ENCODE measurements around the gene CD6. TPM values are rescaled to one million over a fixed set of nuclear protein-coding genes. Genes with fewer than 3 reads are reported as not detected.

Gene CD6
- total and polyA plus RNA-seq, 2 donors (not counting 3 experiments of a cell fraction or from before 2014, with no cell fraction given), result not detected

GRCh38 chr11:60992842-60993409 is 21.4 kb downstream of the CD6 start:
- no peak overlapping the region for H3K9ac ChIP-seq (replicated peaks; ENCODE audit: extremely low read depth, insufficient read depth, low read length)
- no peak overlapping the region for H2AFZ ChIP-seq (ENCODE audit: low read depth, low read length)
- H3K4me2 ChIP-seq (ENCODE audit: insufficient read depth, low read length), result no peak overlapping the region
- no peaks in the 10 kb centered on the region for H3K9me1 ChIP-seq (replicated peaks; ENCODE audit: control insufficient read depth, extremely low read depth, insufficient read depth, low read length)
- BruUV-seq (replicated peaks), result no TSS peak
- H3K9me3 ChIP-seq (replicated peaks; ENCODE audit: control insufficient read depth, insufficient read depth, low read length), result no peaks in the 10 kb centered on the region
- FAIRE-seq, result no peak
- dilution Hi-C loops (cut with MboI; ENCODE audit: extremely low pct_ligation_motif_present, low sequenced_read_pairs) (no loop called here), intact Hi-C loops (cut with micrococcal nuclease) (no loop called here)
- no peaks in the 10 kb centered on the region for H4K20me1 ChIP-seq (replicated peaks; ENCODE audit: control insufficient read depth, extremely low read depth, insufficient read depth, low read length)
- no peak for DNase-seq (ENCODE audit: low read depth, low spot score)
- CTCF ChIA-PET, result interaction anchor here (1.6 kb wide), 2 partner anchors 23 to 25 kb away, joined by 3 read pairs; no protein-coding TSS in a partner anchor
- TF ChIP-seq CTCF (IDR thresholded peaks at IDR 0.05; ENCODE audit: extremely low read depth in 1 of 2, insufficient read depth in 1 of 2, low read depth in 1 of 2, low read length in 2 of 2) (no peak), EZH2 (IDR thresholded peaks at IDR 0.05; ENCODE audit: borderline replicate concordance, low read depth, low read length, severe bottlenecking) (no peak), POLR2AphosphoS5 (IDR thresholded peaks at IDR 0.05; ENCODE audit: insufficient read depth, low read depth, low read length) (no peak), POLR2A (IDR thresholded peaks at IDR 0.05; ENCODE audit: low read depth, low read length) (no peak), MYC (IDR thresholded peaks at IDR 0.05; ENCODE audit: low read depth, low read length) (no peak), FOS (IDR thresholded peaks at IDR 0.05; ENCODE audit: borderline replicate concordance, insufficient read depth, low read length) (no peak), JUN (IDR thresholded peaks at IDR 0.05; ENCODE audit: borderline replicate concordance, insufficient read depth, insufficient read length, low read depth) (no peak), GATA2 (IDR thresholded peaks at IDR 0.05; ENCODE audit: insufficient read depth, insufficient read length, low read depth, low read length) (no peak)
- TF ChIP-seq, protein P1, sequence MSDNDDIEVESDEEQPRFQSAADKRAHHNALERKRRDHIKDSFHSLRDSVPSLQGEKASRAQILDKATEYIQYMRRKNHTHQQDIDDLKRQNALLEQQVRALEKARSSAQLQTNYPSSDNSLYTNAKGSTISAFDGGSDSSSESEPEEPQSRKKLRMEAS (IDR thresholded peaks at IDR 0.05; ENCODE audit: insufficient read depth, insufficient read length), result no peak
- no peaks in the 10 kb centered on the region for H3K36me3 ChIP-seq (ENCODE audit: control insufficient read depth in 2 of 2, extremely low read depth in 1 of 2, insufficient read depth in 2 of 2, low read length in 2 of 2)
- H3K27ac ChIP-seq (ENCODE audit: insufficient read depth, low read depth, low read length), result no peak overlapping the region
- POLR2A ChIA-PET, result no interaction called here
- no peaks in the 10 kb centered on the region for H3K79me2 ChIP-seq (ENCODE audit: control insufficient read depth, insufficient read depth, low read length)
- no peak overlapping the region for H3K4me3 ChIP-seq (replicated peaks in 1 of 3; ENCODE audit: insufficient read depth in 1 of 3, low read depth in 1 of 3, low read length in 3 of 3)
- no peaks in the 10 kb centered on the region for H3K4me1 ChIP-seq (ENCODE audit: control insufficient read depth, extremely low read depth, insufficient read depth, low read length)
- H3K27me3 ChIP-seq (ENCODE audit: control insufficient read depth in 2 of 2, insufficient read depth in 2 of 2, low read length in 2 of 2), result peaks cover 8 to 11% of the 10 kb centered on the region in 2 experiments
